ENCODE measurements around the gene HEXD.
"Not testable (repeated sequence)": the region's sequence is repeated elsewhere in the genome, so short reads cannot be mapped to it uniquely, and the experiment has no call there.

Gene HEXD

DNA sequence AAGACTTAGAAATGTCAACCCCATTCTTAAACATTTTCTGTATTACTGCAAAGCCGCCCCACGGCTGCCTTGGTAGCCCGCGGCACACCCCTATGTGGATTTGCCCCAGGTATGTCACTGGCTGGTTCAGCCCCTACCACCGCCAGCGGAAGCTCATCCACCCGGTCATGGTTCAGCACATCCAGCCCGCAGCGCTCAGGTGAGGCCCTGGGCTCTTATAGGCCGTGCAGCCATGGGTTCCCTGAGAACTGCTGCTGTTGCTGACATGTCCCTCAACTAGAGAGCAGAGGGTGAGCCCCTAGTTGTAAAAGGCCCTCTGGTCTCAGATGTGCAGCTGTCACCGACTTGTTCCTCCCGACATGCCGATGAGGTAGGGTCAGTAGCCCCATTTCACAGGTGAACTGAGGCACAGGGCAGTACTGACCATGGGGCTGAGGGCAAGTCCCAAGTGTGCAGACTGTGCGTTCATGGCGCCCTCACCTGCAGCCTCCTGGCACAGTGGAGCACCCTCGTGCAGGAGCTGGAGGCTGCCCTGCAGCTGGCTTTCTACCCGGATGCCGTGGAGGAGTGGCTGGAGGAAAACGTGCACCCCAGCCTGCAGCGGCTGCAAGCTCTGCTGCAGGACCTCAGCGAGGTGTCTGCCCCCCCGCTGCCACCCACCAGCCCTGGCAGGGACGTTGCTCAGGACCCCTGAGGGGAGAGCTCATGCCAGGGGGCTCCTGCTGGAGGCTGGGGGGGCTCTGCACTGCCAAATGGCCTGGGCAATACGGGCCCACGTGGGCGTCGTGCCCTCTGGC, 23.7 kb downstream of the HEXD start:
- no peak for DNase-seq

GRCh38 chr17:82442643-82443464, 24.7 kb downstream of the HEXD start:
- no peak for DNase-seq

GRCh38 chr17:82443465-82444283, 25.5 kb downstream of the HEXD start:
- DNase-seq = peak in 1 of 14 donors; percentile 27

DNA sequence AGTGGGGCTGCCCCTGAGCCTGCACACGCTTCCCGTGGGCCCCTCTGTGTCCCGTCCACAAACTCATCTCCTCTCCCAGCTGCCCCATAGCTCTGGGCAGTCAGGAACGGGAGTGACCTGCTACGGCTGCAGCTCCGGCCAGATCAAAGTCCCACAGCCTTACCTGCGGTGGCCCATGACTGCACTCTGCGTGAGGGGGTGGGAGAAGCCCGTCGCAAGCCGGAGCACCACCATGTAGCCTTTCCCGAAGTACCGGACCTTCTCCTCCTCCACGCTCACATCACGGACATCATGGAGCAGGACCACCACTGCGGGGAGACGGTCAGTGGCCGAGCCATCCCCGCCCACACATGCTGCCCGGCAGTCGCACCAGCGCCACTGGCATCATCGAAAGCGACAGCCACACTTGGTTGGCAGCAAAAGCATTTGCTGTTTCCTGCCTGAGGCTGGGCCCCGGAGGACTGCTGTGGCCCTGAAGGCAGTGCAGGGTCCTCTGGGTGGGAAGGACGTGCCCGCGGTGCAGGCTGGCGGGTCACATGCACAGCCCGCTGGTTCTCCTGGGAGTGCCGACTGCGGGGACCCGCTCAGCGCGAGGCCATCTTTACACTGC, 26.2 kb downstream of the HEXD start:
- peak in 1 of 14 donors; percentile 57 for DNase-seq

GRCh38 chr17:82444941-82445521, 26.9 kb downstream of the HEXD start:
- DNase-seq = peak in 4 of 14 donors; percentile 23 to 45 (median 29)

GRCh38 chr17:82445542-82445941, 27.4 kb downstream of the HEXD start:
- DNase-seq = no peak

GRCh38 chr17:82446124-82446523, 28.0 kb downstream of the HEXD start:
- DNase-seq = no peak

DNA sequence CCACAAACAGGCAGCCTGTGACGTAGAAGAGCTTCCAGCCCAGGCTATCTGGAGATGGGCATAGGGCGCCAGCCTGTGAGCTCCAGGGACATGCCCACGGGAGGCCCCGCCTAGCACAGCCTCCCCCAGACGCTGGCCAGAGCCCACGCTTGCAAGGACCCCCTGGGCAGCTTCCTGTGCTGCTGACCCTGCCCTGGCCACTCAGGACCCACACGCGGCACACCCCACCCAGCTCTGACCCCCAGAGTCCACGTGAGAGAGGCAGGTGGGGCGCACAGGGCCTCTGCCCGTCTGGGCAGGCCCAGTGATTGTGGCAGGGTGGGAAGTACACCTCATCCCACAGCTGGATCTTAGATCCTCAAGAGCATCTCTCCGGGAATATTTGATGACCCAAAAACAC, 28.5 kb downstream of the HEXD start:
- no peak for DNase-seq

DNA sequence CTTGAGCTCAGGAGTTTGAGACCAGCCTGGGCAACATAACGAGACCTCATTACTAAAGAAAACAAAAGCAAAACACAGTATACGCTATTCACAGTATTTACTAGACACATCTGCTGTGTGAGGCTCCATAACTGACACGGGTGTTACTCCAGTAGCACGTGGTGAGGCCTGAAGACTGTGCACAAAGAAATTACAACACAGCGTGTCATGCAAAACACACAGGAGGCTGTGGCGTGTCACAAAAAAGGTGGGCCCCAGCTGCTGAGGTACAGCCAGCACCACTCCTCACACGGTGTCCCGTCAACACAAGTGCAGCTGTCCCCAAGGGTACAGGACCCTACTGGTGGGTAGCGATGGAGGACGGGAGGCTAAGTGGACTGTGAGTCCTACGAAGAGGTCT, 29.7 kb downstream of the HEXD start:
- no peak for DNase-seq

DNA sequence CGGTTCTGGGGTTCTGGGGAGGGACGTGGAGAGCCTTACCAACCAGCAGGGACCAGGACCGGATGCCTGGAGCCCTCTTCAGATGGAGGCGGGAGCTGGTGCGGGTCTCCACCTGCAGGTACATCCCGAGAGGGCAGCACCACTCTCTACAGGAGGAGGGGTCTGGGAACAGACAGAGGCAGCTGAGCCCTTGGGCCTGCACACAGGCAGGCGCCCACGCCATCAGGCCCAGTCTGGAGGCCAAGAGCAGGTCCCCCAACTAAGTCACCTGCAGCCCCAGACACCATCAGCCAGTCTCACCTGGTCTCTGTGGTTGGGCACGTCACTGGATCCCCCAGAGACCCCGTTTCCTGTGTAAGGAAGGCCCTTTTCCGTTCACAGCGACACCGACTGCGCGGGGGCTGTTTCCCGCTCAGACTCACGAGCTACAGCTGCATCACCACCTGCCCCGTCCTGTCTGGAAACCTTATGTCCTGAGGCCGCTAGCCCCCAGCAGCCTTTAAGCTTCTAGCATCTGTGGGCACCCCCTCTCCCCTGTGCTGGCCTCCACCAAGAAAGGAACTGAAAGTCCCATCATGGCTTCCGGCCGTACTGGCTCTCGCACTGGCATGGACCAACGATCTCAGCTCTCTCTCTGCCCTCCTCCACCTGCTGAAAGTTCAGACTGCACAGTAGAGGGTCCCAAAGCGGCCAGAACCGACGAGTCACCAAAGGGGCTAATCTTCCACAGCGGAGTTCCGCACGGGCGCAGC, 31.2 kb downstream of the HEXD start:
- DNase-seq = peak in 1 of 14 donors; percentile 17

DNA sequence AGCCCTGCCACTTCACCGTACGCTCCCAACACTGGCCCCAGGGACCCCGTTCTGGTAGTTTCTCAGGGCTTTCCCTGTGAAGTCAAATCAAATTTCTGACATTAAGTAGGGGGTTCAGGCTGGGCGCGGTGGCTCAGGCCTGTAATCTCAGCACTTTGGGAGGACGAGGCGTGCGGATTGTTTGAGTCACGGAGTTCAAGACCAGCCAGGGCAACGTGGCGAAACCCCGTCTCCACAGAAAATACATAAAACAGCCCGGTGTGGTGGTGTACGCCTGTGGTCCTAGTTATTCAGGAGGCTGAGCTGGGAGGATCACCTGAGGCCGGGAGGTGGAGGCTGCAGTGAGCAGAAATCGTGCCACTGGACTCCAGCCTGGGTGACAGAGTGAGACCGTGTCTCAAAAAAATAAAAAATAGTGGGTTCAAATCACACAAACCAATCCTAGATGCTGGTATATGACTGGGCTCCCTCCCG, 31.8 kb downstream of the HEXD start:
- DNase-seq = no peak

- peak in 13 of 14 donors; percentile 42 to 95 (median 87) for DNase-seq
Observed at GRCh38 chr17:82450357-82451106, 32.4 kb downstream of the HEXD start, which contains the start of gene CYBC1. CYBC1 (minus strand) TSS chr17:82450752; CDS start chr17:82449254, 1,498 bp downstream.

GRCh38 chr17:82452162-82452561, 34.0 kb downstream of the HEXD start:
- no peak for DNase-seq

DNA sequence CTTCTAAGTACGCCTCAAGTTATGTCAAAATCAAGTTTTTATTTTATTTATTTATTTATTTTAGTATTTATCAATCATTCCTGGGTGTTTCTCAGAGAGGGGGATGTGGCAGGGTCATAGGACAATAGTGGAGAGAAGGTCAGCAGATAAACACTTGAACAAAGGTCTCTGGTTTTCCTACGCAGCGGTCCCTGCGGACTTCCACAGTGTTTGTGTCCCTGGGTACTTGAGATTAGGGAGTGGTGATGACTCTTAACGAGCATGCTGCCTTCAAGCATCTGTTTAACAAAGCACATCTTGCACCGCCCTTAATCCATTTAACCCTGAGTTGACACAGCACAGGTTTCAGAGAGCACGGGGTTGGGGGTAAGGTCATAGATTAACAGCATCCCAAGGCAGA, 35.0 kb downstream of the HEXD start:
- DNase-seq = not testable (repeated sequence)

GRCh38 chr17:82453706-82454105, 35.6 kb downstream of the HEXD start:
- not testable (repeated sequence) for DNase-seq

DNA sequence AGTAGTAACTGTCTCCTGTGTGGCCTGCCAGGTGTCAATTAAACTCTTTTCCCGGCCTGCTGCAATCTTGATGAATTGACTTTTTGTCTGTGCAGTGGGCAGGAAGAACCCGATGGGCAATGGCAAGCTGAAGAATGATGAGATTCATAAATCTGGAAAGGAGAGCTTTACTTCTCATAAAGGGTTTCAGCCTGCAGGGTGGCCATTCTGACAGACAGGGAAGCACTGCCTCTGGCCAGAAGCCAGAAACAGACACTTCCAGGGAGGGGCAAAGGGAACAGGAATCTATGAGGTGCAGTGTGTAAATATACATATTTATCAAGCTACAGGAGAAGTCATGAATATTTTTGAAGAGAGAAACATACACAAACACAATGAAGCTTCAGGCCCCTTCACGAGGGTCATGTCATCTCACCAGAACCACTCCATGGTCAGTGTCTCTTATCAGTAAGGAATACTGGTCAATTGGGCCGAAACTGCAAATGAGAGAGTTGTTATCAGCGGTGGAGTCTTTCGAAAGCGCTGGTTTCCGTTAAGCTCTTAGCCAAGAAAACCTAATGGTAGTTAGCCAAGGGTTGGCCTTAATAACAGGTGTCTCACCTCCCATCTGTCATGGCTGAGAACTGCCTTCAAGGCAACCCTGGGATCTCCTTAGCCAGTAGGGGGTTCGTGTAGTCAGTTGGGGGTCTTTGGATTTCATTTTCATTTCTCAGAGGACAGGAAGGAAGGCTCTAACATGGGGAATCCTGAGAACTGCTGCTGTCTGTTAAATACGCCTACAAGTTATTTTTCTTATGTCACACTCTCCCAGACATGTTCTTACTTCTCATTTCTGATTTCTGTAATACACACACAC, 39.2 kb downstream of the HEXD start:
- DNase-seq = peak in 1 of 14 donors; percentile 11

DNA sequence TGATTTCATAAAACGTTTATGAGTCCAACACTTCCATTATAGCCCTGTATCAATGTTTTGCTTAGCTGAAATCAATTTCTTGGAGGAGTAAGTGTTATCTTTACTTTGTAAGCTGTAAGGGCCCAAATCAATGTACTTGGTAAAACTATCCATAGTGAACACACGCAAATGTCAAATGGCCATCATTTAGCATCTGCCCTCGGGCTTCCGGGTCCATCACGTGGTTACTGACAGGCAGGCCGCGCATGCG, 39.7 kb downstream of the HEXD start:
- DNase-seq = no peak

DNA sequence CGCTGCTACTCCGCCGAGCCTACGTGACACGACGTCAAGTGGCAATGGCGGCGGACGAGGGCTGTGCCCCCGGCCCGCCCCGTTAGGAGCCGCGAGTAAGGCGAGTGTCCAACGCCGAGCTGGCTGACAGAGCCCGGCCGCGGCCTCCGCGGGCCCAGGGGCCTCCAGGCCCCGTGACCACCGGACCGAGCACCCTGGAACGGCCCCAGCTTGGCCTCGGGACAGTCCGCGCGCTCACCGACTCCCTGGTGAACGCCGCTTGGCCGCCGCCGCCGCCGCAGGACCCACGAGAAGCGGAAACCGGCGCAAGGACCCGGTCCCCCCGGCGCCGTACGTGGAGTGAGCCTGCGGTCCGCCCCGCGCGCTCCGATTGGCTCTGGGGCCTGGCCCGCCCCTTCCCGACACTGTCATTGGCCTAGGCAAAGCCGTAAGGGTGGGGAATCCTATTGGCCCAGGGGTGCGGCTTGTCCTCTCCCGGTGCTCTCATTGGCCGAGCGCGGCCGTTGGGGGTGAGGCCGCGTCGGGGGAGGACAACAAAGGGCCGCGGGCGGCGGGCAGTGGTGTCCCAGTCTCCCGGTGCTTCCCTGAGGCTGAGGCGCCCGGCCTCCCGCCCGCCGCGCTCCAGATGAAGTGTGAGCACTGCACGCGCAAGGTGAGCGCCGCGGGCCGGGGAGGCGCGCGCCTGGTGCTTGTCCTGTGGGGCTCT, 40.2 kb downstream of the HEXD start, which contains the start of gene NARF:
Gene NARF (plus strand): TSS at position 563 of the 706 bp plus-strand sequence. CDS start 63 bp downstream, at position 626.
- DNase-seq = peak; percentile 70 to 99 (median 96)

Measured in C1 segment of cervical spinal cord (tissue), 14 donors.